Measurements from ENCODE around the gene GOLPH3. TPM values are rescaled to one million over a fixed set of nuclear protein-coding genes. Genes with fewer than 3 reads are reported as not detected.

GOLPH3 gene
- total and polyA plus RNA-seq, 2 of the 4 experiments (the other 2 are of a cell fraction), result 38.2 to 41.3 TPM

GRCh38 chr5:32168460-32169033, 5.6 kb downstream of the GOLPH3 start:
- DNase-seq, result no peak
- Histone ChIP-seq H3K9ac (ENCODE audit: low read depth, low read length) (no peak overlapping the region), H2AK9ac (replicated peaks; ENCODE audit: low read depth, low read length, poor library complexity) (no peak overlapping the region), H3K14ac (replicated peaks; ENCODE audit: low read depth, low read length) (no peak overlapping the region), H3K18ac (ENCODE audit: low read depth, low read length) (no peak overlapping the region), H2AK5ac (ENCODE audit: low read depth, low read length) (no peak overlapping the region), H2BK20ac (ENCODE audit: low read depth, low read length) (no peak overlapping the region), H3K4ac (ENCODE audit: low read depth, low read length) (no peak overlapping the region), H2BK5ac (ENCODE audit: low read depth, low read length, poor library complexity, severe bottlenecking) (no peak overlapping the region), H3K4me3 (ENCODE audit: insufficient read depth, low read depth, low read length) (no peak overlapping the region), H2BK120ac (ENCODE audit: low read depth, low read length) (no peak overlapping the region), H3K9me1 (ENCODE audit: insufficient read depth, low read length) (peaks cover 6% of the 10 kb centered on the region; the same call in 1 of the 2 replicates), H2AFZ (replicated peaks; ENCODE audit: low read length, poor library complexity) (no peak overlapping the region), H3K56ac (ENCODE audit: extremely low read depth, insufficient read depth, low read length) (no peak overlapping the region), H3K4me1 (ENCODE audit: control insufficient read depth, insufficient read depth, low read length) (peaks cover 5% of the 10 kb centered on the region; the same call in 1 of the 2 replicates), H3K27ac (ENCODE audit: insufficient read depth, low read length) (no peak overlapping the region), H2BK15ac (ENCODE audit: low read depth, low read length) (no peak overlapping the region), H4K8ac (ENCODE audit: low read depth in 2 of 2, low read length in 2 of 2) (no peak overlapping the region), H4K91ac (ENCODE audit: insufficient read depth, low read depth, low read length) (no peak overlapping the region), H3K27me3 (ENCODE audit: control insufficient read depth, insufficient read depth, low read length) (no peaks in the 10 kb centered on the region), H4K20me1 (ENCODE audit: insufficient read depth, low read length) (peaks cover 95% of the 10 kb centered on the region), H4K5ac (ENCODE audit: low read depth, low read length) (no peak overlapping the region), H3K79me1 (ENCODE audit: low read depth in 1 of 2, low read length in 2 of 2) (peaks cover 0 to 48% of the 10 kb centered on the region in 2 experiments; a peak in 3 of 4 replicates), H3K4me2 (ENCODE audit: low read depth, low read length) (no peak overlapping the region; the same call in 1 of the 2 replicates), H3K9me3 (ENCODE audit: control insufficient read depth, insufficient read depth, low read length) (no peaks in the 10 kb centered on the region), H3K36me3 (ENCODE audit: control insufficient read depth, insufficient read depth, low read length) (peaks cover 33% of the 10 kb centered on the region), H3K23ac (ENCODE audit: low read depth, low read length) (no peak overlapping the region; the same call in 1 of the 2 replicates)
- in situ Hi-C loops (cut with MboI; ENCODE audit: low sequenced_read_pairs) (no loop called here), dilution Hi-C loops (cut with HindIII; ENCODE audit: low sequenced_read_pairs, unreplicated experiment) (no loop called here), intact Hi-C loops (cut with micrococcal nuclease) (no loop called here)
- ChIA-PET CTCF (no interaction called here), POLR2A (ENCODE audit: unreplicated experiment) (no interaction called here)
- no TSS peak for BruUV-seq (replicated peaks)
- TF ChIP-seq POLR2A (IDR thresholded peaks at IDR 0.05; ENCODE audit: low read depth, low read length) (no peak), NFE2L2 (IDR thresholded peaks at IDR 0.05; ENCODE audit: low read depth, low read length) (no peak), CEBPB (IDR thresholded peaks at IDR 0.05; ENCODE audit: low read depth, low read length) (no peak), USF2 (IDR thresholded peaks at IDR 0.05; ENCODE audit: low read depth, low read length) (no peak), RFX5 (IDR thresholded peaks at IDR 0.05; ENCODE audit: low read depth, low read length) (no peak), RAD21 (IDR thresholded peaks at IDR 0.05; ENCODE audit: low read length) (no peak), MAFK (IDR thresholded peaks at IDR 0.05; ENCODE audit: low read depth, low read length) (no peak), RCOR1 (IDR thresholded peaks at IDR 0.05; ENCODE audit: insufficient replicate concordance, low read length) (no peak), CHD1 (IDR thresholded peaks at IDR 0.05; ENCODE audit: low read depth, low read length) (no peak), MXI1 (IDR thresholded peaks at IDR 0.05; ENCODE audit: borderline replicate concordance, low read depth, low read length) (no peak), BHLHE40 (IDR thresholded peaks at IDR 0.05; ENCODE audit: low read depth, low read length) (no peak), MAZ (IDR thresholded peaks at IDR 0.05; ENCODE audit: borderline replicate concordance, low read depth, low read length) (no peak), SMC3 (IDR thresholded peaks at IDR 0.05; ENCODE audit: low read depth, low read length) (no peak), FOS (IDR thresholded peaks at IDR 0.05; ENCODE audit: low read depth, low read length) (no peak)
- TF ChIP-seq, protein P1, sequence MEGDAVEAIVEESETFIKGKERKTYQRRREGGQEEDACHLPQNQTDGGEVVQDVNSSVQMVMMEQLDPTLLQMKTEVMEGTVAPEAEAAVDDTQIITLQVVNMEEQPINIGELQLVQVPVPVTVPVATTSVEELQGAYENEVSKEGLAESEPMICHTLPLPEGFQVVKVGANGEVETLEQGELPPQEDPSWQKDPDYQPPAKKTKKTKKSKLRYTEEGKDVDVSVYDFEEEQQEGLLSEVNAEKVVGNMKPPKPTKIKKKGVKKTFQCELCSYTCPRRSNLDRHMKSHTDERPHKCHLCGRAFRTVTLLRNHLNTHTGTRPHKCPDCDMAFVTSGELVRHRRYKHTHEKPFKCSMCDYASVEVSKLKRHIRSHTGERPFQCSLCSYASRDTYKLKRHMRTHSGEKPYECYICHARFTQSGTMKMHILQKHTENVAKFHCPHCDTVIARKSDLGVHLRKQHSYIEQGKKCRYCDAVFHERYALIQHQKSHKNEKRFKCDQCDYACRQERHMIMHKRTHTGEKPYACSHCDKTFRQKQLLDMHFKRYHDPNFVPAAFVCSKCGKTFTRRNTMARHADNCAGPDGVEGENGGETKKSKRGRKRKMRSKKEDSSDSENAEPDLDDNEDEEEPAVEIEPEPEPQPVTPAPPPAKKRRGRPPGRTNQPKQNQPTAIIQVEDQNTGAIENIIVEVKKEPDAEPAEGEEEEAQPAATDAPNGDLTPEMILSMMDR (conservative IDR thresholded peaks at IDR 0.05; ENCODE audit: low read depth, low read length), result no peak
- TF ChIP-seq, protein P2, sequence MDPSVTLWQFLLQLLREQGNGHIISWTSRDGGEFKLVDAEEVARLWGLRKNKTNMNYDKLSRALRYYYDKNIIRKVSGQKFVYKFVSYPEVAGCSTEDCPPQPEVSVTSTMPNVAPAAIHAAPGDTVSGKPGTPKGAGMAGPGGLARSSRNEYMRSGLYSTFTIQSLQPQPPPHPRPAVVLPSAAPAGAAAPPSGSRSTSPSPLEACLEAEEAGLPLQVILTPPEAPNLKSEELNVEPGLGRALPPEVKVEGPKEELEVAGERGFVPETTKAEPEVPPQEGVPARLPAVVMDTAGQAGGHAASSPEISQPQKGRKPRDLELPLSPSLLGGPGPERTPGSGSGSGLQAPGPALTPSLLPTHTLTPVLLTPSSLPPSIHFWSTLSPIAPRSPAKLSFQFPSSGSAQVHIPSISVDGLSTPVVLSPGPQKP (IDR thresholded peaks at IDR 0.05; ENCODE audit: borderline replicate concordance, low read depth, low read length), result no peak
- ATAC-seq (ENCODE audit: low read depth), result no peak
- 95% methylated on average over 4 of the region's 9 CpGs; no CpG with 5 or more reads in 1 of the 2 experiments for WGBS, 2 experiments (ENCODE audit: extremely low coverage in 2 of 2, insufficient read length in 1 of 2)

Measured in IMR-90 (cell line).